Small intestine (tissue), 7 donors: Measurements from ENCODE around the gene ZMYM2. TPM values are rescaled to one million over a fixed set of nuclear protein-coding genes. Genes with fewer than 3 reads are reported as not detected.

Experiments used
- DNase-seq, 2 donors: peaks; one replicate each; pipeline versions ENCODE4 v3.0.0 to v3.0.0-alpha.2; 2013
- FAIRE-seq: peaks from 2 replicates; lab custom pipeline; 2012; peaks lifted over from hg19 to GRCh38; lab: Jason Lieb, UNC
- H3K27ac ChIP-seq, 3 donors: one replicate each; pipeline ENCODE4 v1.5.1; 2013; ENCODE audit warnings: low read length in 2 of 3, mild to moderate bottlenecking in 2 of 3, control low read depth in 1 of 3, inconsistent platforms in 1 of 3, low read depth in 1 of 3, moderate library complexity in 1 of 3
- H3K27me3 ChIP-seq, 3 donors: one replicate each; pipeline ENCODE4 v1.6.1; 2013; ENCODE audit warnings: low read length in 3 of 3, inconsistent platforms in 1 of 3; ENCODE audit not compliant: control insufficient read depth in 3 of 3, insufficient read depth in 3 of 3
- H3K36me3 ChIP-seq, 3 donors: one replicate each; pipeline ENCODE4 v1.6.1; 2013; ENCODE audit warnings: low read length in 3 of 3, inconsistent platforms in 1 of 3, low read depth in 1 of 3, mild to moderate bottlenecking in 1 of 3, moderate library complexity in 1 of 3; ENCODE audit not compliant: control insufficient read depth in 3 of 3, insufficient read depth in 2 of 3
- H3K4me1 ChIP-seq, 3 donors: one replicate each; pipeline ENCODE4 v1.6.1; 2013; ENCODE audit warnings: low read length in 2 of 3, inconsistent platforms in 1 of 3, low read depth in 1 of 3, mild to moderate bottlenecking in 1 of 3, moderate library complexity in 1 of 3; ENCODE audit not compliant: control insufficient read depth in 3 of 3, insufficient read depth in 2 of 3
- H3K4me3 ChIP-seq, 3 donors: one replicate each; pipeline ENCODE4 v1.5.1; 2013; ENCODE audit warnings: low read length in 3 of 3, control low read depth in 1 of 3, inconsistent platforms in 1 of 3, low read depth in 1 of 3, mild to moderate bottlenecking in 1 of 3, moderate library complexity in 1 of 3
- H3K9me3 ChIP-seq, 2 donors: one replicate each; pipeline ENCODE4 v1.6.1; 2013; ENCODE audit warnings: low read depth in 1 of 2, low read length in 1 of 2; ENCODE audit not compliant: control insufficient read depth in 2 of 2, insufficient read depth in 1 of 2
- WGBS, 3 donors: extraction: QIAGEN DNeasy Blood & Tissue Kit; methylation state at CpG; one replicate each; pipeline ENCODE4 v1.1.7; 2013; 5-methylcytosine and 5-hydroxymethylcytosine counted together
- polyA plus RNA-seq, 4 donors: library from polyadenylated mRNA; stranded (reverse) in 3 of 4; unstranded in 1 of 4; fragments of 200-250 nt in 3 of 4; fragments of 120-200 nt in 1 of 4; gene quantifications; one replicate each; pipeline versions ENCODE4 v1.2.1 to v1.2.3, GENCODE V29; 2013
- donor health status: healthy with polysubstance abuse.
- donor health status: control.
- donor health status: control.
- donor health status: Bipolar disorder and iron deficiency.
- donor health status: healthy.

ZMYM2 gene
- polyA plus RNA-seq, 4 donors, result 13.2 to 52.3 (median 17.9) TPM

DNA sequence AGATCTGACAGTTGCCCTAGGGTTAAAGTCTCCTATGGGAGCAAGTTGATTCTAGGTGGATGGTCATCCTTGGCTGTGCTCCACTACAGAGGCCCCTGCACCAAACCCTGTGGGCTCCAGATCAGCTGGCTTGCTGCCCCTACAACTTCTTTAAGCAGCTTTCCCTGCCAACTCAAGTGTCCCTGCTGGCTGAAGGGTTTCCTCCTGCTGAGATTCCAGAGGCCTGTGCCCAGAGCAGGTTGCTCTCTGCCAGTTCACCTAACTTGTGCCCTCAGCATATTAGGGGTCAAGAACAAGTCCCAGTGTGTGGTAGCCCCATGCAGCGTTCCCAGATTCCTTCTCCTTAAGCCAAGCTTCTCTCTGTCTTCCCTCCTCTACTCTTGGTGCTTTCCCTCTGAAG lies 85.6 kb downstream of the ZMYM2 start:
- Histone ChIP-seq H3K27me3 (no peaks in the 10 kb centered on the region), H3K36me3 (peaks cover 0 to 24% (median 10%) of the 10 kb centered on the region in 3 donors), H3K4me1 (no peaks in the 10 kb centered on the region), H3K27ac (no peak overlapping the region), H3K4me3 (no peak overlapping the region), H3K9me3 (no peaks in the 10 kb centered on the region)
- 90 to 100% (median 96%) methylated on average over 1 of the region's 1 CpG for WGBS, 3 donors
- FAIRE-seq, result no peak
- DNase-seq, result no peak

DNA sequence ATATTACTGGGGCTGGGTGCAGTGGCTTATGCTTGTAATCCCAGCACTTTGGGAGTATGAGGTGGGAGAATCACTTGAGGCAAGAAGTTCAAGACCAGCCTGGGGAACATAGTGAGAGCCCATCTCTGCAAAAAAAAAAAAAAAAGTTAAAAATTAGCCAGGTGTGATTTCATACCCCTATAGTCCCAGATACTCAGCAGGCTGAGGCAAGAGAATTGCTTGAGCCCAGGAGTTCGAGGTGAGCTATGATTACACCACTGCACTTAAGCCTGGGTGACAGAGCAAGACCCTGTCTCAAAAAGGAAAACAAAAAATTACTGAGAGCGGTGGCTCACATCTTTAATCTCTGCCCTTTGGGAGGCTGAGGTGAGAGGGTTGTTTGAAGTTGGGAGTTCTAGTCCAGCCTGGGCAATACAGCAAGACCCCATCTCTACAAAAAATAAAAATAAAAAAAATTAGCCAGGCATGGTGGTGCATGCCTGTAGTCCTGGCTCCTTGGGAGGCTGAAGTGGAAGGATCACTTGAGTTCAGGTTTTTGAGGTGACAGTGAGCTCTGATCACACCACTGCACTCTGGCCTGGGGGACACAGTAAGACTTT lies 87.5 kb downstream of the ZMYM2 start:
- Histone ChIP-seq H3K27me3 (no peaks in the 10 kb centered on the region), H3K36me3 (peaks cover 0 to 24% (median 10%) of the 10 kb centered on the region in 3 donors), H3K9me3 (no peaks in the 10 kb centered on the region), H3K4me1 (no peaks in the 10 kb centered on the region), H3K27ac (no peak overlapping the region), H3K4me3 (no peak overlapping the region)
- FAIRE-seq (no peak), DNase-seq (no peak)
- WGBS, 3 donors, result 79 to 91% (median 85%) methylated on average over 2 of the region's 2 CpGs

DNA sequence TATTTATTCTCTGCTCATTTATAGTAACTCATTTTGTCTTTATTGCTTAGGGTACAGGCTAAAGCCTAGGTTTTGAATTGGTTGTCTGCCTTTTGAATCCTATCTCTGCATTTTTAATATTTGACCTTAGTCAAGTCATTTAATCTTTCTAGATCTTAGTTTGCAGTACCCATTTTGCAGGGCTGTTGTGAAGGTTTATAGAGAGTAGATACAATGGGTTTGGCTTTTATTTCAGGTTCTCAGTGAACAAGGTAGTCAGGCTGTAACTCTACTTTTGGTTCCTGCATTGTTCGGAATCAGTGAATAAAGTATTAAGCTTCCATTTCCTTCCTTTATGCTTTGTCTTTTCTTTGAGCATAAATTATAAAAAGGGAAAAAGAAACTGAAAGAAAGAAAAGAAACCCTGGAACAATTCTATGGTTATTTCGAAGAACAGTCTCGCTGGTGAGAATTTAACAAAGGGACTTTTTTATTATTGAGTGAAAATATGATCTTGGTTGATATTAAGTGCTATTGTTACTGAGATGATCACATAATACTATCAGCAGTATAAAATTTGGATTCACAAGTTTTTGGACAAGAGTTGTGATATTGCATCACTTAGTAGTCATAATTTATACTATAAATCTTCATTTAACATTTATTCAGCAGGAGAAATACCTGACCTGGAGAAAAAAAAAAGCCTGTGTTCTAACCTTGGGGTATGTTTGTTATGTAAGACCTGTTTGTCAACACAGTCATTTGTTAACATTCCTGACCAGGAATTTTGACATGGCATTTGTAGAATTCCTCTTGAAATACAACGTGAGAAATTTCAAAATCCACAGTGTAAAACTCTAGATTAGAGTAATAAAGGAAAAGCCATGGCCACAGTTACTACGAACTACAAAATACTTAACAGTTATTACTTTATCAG lies 91.3 kb downstream of the ZMYM2 start:
- DNase-seq (no peak), FAIRE-seq (no peak)
- 71 to 84% (median 74%) methylated on average over 5 of the region's 5 CpGs for WGBS, 3 donors

DNA sequence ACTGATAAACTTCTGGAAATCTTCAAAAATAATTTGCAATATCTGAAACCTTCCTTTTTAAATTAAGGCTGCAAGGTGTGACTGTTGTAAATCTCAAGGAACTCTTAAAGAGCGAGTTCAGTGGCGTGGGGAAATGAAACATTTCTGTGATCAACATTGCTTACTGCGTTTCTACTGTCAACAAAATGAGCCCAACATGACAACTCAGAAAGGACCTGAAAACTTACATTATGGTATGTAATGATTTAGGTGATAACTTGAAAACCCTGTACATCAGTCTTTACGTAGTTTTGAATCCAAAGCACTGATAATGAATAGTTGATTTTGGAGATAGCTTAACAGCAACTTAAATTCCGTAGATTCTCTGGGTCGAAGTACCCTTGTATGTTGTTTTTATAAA lies 92.8 kb downstream of the ZMYM2 start:
- 79 to 97% (median 90%) methylated on average over 6 of the region's 6 CpGs for WGBS, 3 donors
- no peak for FAIRE-seq
- no peak overlapping the region for H3K4me3 ChIP-seq
- H3K36me3 ChIP-seq, result peaks cover 0 to 9% (median 4%) of the 10 kb centered on the region in 3 donors
- DNase-seq, result no peak
- no peak overlapping the region for H3K27ac ChIP-seq
- no peaks in the 10 kb centered on the region for H3K9me3 ChIP-seq
- no peaks in the 10 kb centered on the region for H3K4me1 ChIP-seq
- H3K27me3 ChIP-seq, result no peaks in the 10 kb centered on the region

More for the DNA sequence above, 91.3 kb downstream of the ZMYM2 start:
- Histone ChIP-seq H3K27ac (no peak overlapping the region), H3K36me3 (peaks cover 2 to 7% (median 3%) of the 10 kb centered on the region in 3 donors), H3K27me3 (no peaks in the 10 kb centered on the region), H3K9me3 (no peaks in the 10 kb centered on the region), H3K4me3 (no peak overlapping the region), H3K4me1 (no peaks in the 10 kb centered on the region)

DNA sequence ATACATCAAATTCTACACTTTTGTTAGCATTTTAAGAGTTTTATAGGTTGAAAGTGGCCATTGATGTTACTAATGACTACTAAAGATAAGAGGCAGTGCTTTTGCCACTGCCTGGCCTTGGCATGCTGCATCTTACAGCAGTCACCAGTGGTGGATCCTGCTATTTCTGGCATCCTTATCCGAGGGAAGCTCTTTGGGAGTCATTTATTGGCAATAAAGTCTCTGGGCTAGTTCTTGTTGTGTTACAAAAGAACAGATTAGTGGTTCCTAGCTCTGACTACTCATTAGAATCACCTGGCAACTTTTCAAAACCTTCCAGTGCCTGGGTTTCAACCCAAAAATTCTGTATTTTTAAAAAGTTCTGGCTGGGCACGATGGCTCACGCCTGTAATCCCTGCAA lies 94.5 kb downstream of the ZMYM2 start:
- H3K27me3 ChIP-seq, result no peaks in the 10 kb centered on the region
- H3K4me1 ChIP-seq, result no peaks in the 10 kb centered on the region
- H3K9me3 ChIP-seq, result no peaks in the 10 kb centered on the region
- H3K27ac ChIP-seq, result no peak overlapping the region
- H3K4me3 ChIP-seq, result no peak overlapping the region
- FAIRE-seq, result no peak
- 88 to 94% (median 92%) methylated on average over 3 of the region's 3 CpGs for WGBS, 3 donors
- DNase-seq, result no peak
- peaks cover 3 to 12% (median 10%) of the 10 kb centered on the region in 3 donors for H3K36me3 ChIP-seq

DNA sequence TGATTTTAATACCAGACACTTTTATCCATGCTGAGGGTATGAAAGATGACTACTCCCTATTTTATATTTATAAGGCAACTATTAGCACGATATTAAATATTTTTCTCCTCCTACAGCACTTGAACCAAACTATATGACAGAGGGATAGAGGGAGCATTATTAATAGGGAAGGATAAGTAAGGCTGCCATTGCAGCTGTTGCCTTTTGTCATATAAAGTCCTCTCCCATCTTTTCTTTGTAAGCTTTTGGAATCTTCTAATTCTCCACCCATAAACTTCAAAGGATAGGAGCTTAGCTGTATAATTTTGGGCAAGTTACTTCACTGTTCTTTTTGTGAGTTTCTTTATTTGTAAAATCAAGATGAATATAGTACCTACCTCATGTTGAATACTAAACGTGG lies 95.4 kb downstream of the ZMYM2 start:
- DNase-seq (no peak), FAIRE-seq (no peak)
- Histone ChIP-seq H3K27ac (no peak overlapping the region), H3K36me3 (peaks cover 3 to 14% (median 10%) of the 10 kb centered on the region in 3 donors), H3K9me3 (no peaks in the 10 kb centered on the region), H3K27me3 (no peaks in the 10 kb centered on the region), H3K4me1 (no peaks in the 10 kb centered on the region), H3K4me3 (no peak overlapping the region)
- WGBS, 3 donors, result 89 to 93% (median 92%) methylated on average over 2 of the region's 2 CpGs

DNA sequence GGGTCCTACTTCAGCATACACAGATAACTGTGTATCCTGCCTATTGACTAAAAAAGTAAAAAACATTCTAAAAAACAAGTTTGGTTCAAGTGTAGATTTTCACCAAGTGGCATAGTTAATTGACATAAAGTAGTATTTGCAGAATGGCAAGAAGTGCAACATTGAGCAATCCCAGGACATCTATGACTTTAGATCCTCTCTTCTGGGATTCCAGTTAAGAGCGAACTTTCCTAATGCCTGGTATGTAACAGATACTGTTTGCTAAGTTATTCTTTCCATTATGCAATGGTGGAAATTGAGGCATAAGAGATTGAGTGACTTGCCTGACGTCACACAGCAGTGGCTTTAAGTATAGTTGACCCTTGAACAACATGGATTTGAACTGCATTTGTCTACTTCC lies 96.1 kb downstream of the ZMYM2 start:
- WGBS, 3 donors, result 93 to 96% (median 94%) methylated on average over 2 of the region's 2 CpGs

DNA sequence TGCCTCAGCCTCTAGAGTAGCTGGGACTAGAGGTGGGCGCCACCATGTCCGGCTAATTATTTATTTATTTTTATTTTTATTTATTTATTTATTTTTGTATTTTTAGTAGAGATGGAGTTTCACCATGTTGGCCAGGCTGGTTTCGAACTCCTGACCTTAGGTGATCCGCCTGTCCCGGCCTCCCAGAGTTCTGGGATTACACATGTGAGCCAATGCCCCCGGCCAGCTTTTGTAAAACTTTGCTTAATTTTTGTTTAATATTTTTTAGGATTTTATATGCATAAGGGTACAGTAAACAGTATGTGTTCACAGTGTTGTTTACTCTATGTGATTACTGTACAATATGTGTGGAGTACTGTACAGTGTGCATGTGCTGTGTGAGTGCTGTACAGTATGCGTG lies 98.7 kb downstream of the ZMYM2 start:
- Histone ChIP-seq H3K27ac (no peak overlapping the region), H3K9me3 (no peaks in the 10 kb centered on the region), H3K4me1 (no peaks in the 10 kb centered on the region), H3K36me3 (peaks cover 3 to 20% (median 16%) of the 10 kb centered on the region in 3 donors), H3K4me3 (no peak overlapping the region), H3K27me3 (no peaks in the 10 kb centered on the region)
- 97 to 99% (median 98%) methylated on average over 7 of the region's 7 CpGs for WGBS, 3 donors
- DNase-seq (no peak), FAIRE-seq (no peak)

More for the DNA sequence above, 96.1 kb downstream of the ZMYM2 start:
- Histone ChIP-seq H3K36me3 (peaks cover 3 to 16% (median 11%) of the 10 kb centered on the region in 3 donors), H3K4me1 (no peaks in the 10 kb centered on the region), H3K27ac (no peak overlapping the region), H3K4me3 (no peak overlapping the region), H3K27me3 (no peaks in the 10 kb centered on the region), H3K9me3 (no peaks in the 10 kb centered on the region)
- FAIRE-seq (no peak), DNase-seq (no peak)
